Heart left ventricle (tissue), 16 donors: ENCODE data around the gene HPSE2. TPM values are rescaled to one million over a fixed set of nuclear protein-coding genes. Genes with fewer than 3 reads are reported as not detected.

Source experiments
- ATAC-seq, 4 donors: fragments of 200-7000 bp; cut with Tn5 transposase; one replicate each; pipeline ENCODE4 v1.9.1; 2020 to 2022; ENCODE audit warnings: moderate library complexity in 4 of 4, mild to moderate bottlenecking in 3 of 4, moderate number of reproducible peaks in 1 of 4
- DNase-seq, 5 donors: peaks; one replicate each; pipeline ENCODE4 v3.0.0-alpha.2; 2020
- H3K27ac ChIP-seq, 12 donors: fragments of 200-600 bp; sonication (generic) in 4 of 12; one replicate each; pipeline versions ENCODE4 v1.5.0 to v1.8.0; 2016 to 2022; ENCODE audit warnings: mild to moderate bottlenecking in 2 of 12
- H3K27me3 ChIP-seq, 9 donors: fragments of 200-600 bp; sonication (generic) in 2 of 9; one replicate each; pipeline versions ENCODE4 v1.5.1 to v1.8.0; 2016 to 2022; ENCODE audit warnings: mild to moderate bottlenecking in 3 of 9
- H3K36me3 ChIP-seq, 9 donors: fragments of 200-600 bp; sonication (generic) in 2 of 9; one replicate each; pipeline versions ENCODE4 v1.5.0 to v1.8.0; 2018 to 2022; ENCODE audit warnings: mild to moderate bottlenecking in 2 of 9
- H3K4me1 ChIP-seq, 12 donors: fragments of 200-600 bp; sonication (generic) in 4 of 12; one replicate each; pipeline versions ENCODE4 v1.5.0 to v1.8.0; 2016 to 2022; ENCODE audit warnings: mild to moderate bottlenecking in 3 of 12
- H3K4me3 ChIP-seq, 12 donors: fragments of 200-600 bp; sonication (generic) in 4 of 12; one replicate each; pipeline versions ENCODE4 v1.5.0 to v1.8.0; 2017 to 2022; ENCODE audit warnings: mild to moderate bottlenecking in 9 of 12, moderate library complexity in 4 of 12
- H3K9me3 ChIP-seq, 12 donors: fragments of 200-600 bp; sonication (generic) in 4 of 12; one replicate each; pipeline versions ENCODE4 v1.5.0 to v1.8.0; 2016 to 2022; ENCODE audit warnings: mild to moderate bottlenecking in 1 of 12
- POLR2A ChIP-seq, 2 donors: fragments of 450-650 bp; IDR thresholded peaks; one replicate each; pipeline ENCODE4 v1.6.1; 2017; ENCODE audit warnings: antibody characterized with exemption in 2 of 2, mild to moderate bottlenecking in 2 of 2, moderate library complexity in 2 of 2
- WGBS, 4 donors: extraction: QIAGEN DNeasy Blood & Tissue Kit in 2 of 4; methylation state at CpG; one replicate each; pipeline versions ENCODE4 v1.1.5 to v1.1.7; 2013 to 2018; 5-methylcytosine and 5-hydroxymethylcytosine counted together
- intact Hi-C, 10 donors: fragments of 100-400 bp; cut with DNase I; formaldehyde crosslinking; loops; one replicate each; pipeline versions ENCODE4 v1.11.1 to v1.14.2; 2022
- polyA plus RNA-seq, 2 donors: library from polyadenylated mRNA; stranded (reverse); fragments of 200-250 nt; gene quantifications; one replicate each; pipeline ENCODE4 v1.2.3, GENCODE V29; 2013
- total RNA-seq, 9 donors: library from RNA; depleted of rRNA in 2 of 9; stranded (reverse); fragments of >200 nt in 2 of 9; fragmentation: NEBNext Ultra II Directional in 3 of 9; extraction: Animal tissue kit (Norgen Biotek cat#: 25700) in 3 of 9; gene quantifications; one replicate each; pipeline versions ENCODE4 v1.1.0 to v1.2.4, GENCODE V29; 2016 to 2023
- TF ChIP-seq, protein P1 (sequence below), 12 donors: fragments of 200-600 bp; sonication (generic) in 4 of 12; IDR thresholded peaks; one replicate each; pipeline versions ENCODE4 v1.5.0 to v1.8.0; 2018 to 2022; ENCODE audit warnings: antibody characterized with exemption in 12 of 12, mild to moderate bottlenecking in 5 of 12
- donor health status: ischemic (EF 13 %, LVEDD 7.1; RV severe dilation, severe dysfunction).
- donor health status: healthy with polysubstance abuse.
- donor health status: DM: no; HTN: yes; CAD: no.
- donor health status: DM: no; HTN: no; CAD: no.
- donor health status: ischemic (EF 25% LVEDD 6.9; RV normal size, moderate dysfunction).
- donor health status: ischemic (EF 25% LVEDD 5.7; RV mildly dilated, moderate dysfunction).
- donor health status: healthy.
- donor health status: DM: yes; HTN: yes; CAD: no.
- donor health status: ischemic (EF 35%, LVEDD 5.7; RV mildly dilated, moderate dysfunction).
- donor health status: nonischemic (EF 11% LVEDD 7.7; RV severe dilation, severe dysfunction).
- donor health status: DM: yes; HTN: yes; CAD: no.
- donor health status: PGD.
- donor health status: ischemic (EF 29% LVEDD 5.4; RV normal size, mild dysfunction).
- donor health status: nonischemic (EF 23%, LVEDD 6.1; RV moderate dilation, normal function).

Gene HPSE2
- total and polyA plus RNA-seq, 11 donors, result 0.06 to 0.18 (median 0.12) TPM; not detected in 3

- DNase-seq, result no peak
- no peak for ATAC-seq
These were observed 109.8 kb downstream of the HPSE2 start for GRCh38 chr10:99125879-99126278.

DNA sequence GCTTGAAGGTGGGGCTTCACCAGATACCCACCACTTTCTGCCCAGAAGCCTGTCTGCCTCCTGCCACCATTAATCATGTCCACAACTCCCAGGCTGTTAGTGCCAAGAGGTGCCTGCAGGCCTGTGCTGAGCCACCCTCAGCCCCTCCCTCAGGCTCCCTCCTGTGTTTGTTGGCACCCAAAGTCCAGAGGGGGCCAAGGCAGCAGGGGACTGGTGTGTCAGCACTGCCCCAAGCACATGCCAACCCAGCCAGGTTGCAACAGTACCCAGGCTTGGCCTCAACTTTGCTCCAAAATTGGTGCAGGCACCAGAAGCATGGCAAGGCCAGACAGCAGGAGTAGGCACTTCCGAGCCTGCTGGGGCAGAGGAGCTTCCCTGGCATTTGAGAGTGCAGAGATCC, 111.3 kb downstream of the HPSE2 start:
- H3K4me3 ChIP-seq, result no peak overlapping the region
- no peaks in the 10 kb centered on the region for H3K27me3 ChIP-seq
- no peak for TF ChIP-seq POLR2A (IDR thresholded peaks at IDR 0.05)
- TF ChIP-seq, protein P1, sequence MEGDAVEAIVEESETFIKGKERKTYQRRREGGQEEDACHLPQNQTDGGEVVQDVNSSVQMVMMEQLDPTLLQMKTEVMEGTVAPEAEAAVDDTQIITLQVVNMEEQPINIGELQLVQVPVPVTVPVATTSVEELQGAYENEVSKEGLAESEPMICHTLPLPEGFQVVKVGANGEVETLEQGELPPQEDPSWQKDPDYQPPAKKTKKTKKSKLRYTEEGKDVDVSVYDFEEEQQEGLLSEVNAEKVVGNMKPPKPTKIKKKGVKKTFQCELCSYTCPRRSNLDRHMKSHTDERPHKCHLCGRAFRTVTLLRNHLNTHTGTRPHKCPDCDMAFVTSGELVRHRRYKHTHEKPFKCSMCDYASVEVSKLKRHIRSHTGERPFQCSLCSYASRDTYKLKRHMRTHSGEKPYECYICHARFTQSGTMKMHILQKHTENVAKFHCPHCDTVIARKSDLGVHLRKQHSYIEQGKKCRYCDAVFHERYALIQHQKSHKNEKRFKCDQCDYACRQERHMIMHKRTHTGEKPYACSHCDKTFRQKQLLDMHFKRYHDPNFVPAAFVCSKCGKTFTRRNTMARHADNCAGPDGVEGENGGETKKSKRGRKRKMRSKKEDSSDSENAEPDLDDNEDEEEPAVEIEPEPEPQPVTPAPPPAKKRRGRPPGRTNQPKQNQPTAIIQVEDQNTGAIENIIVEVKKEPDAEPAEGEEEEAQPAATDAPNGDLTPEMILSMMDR (IDR thresholded peaks at IDR 0.05), result no peak
- H3K4me1 ChIP-seq, result no peaks in the 10 kb centered on the region
- H3K27ac ChIP-seq, result no peak overlapping the region
- H3K36me3 ChIP-seq, result no peaks in the 10 kb centered on the region
- intact Hi-C loops, result no loop called here
- ATAC-seq (no peak), DNase-seq (no peak)
- peaks cover 0 to 25% (median 2%) of the 10 kb centered on the region in 12 donors for H3K9me3 ChIP-seq
- 80 to 88% (median 81%) methylated on average over 1 of the region's 1 CpG; no CpG with 5 or more reads in 1 of the 4 donors for WGBS, 4 donors

More at GRCh38 chr10:99125879-99126278, 109.8 kb downstream of the HPSE2 start:
- intact Hi-C loops, result no loop called here
- Histone ChIP-seq H3K27me3 (no peaks in the 10 kb centered on the region), H3K4me3 (no peak overlapping the region), H3K9me3 (peaks cover 0 to 21% (median under 1%) of the 10 kb centered on the region in 12 donors), H3K36me3 (no peaks in the 10 kb centered on the region), H3K4me1 (no peaks in the 10 kb centered on the region), H3K27ac (no peak overlapping the region)
- TF ChIP-seq, protein P1 (IDR thresholded peaks at IDR 0.05), result no peak
- TF ChIP-seq POLR2A (IDR thresholded peaks at IDR 0.05), result no peak
- 18 to 48% (median 29%) methylated on average over 3 of the region's 3 CpGs for WGBS, 4 donors

DNA sequence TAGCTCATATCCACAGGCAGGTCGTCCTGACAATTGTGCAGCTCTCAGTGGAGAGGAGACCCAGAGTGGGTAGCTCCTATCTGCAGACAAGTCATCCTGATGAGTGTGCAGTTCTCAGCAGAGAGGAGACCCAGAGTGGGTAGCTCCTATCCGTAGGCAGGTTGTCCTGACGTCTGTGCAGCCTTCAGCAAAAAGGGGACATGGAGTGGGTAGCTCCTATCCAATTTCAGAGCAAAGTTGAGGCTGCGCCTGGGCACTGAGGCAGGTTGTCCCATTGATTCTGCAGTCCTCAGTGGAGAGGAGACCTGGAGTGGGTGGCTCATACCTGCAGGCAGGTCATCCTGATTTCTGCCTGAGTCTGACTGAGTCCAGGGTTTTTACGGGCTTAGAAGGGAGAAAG, 111.8 kb downstream of the HPSE2 start:
- no peaks in the 10 kb centered on the region for H3K27me3 ChIP-seq
- TF ChIP-seq, protein P1 (IDR thresholded peaks at IDR 0.05), result no peak
- no peak for TF ChIP-seq POLR2A (IDR thresholded peaks at IDR 0.05)
- DNase-seq (no peak), ATAC-seq (no peak)
- intact Hi-C loops, result no loop called here
- no peak overlapping the region for H3K27ac ChIP-seq
- H3K4me3 ChIP-seq, result no peak overlapping the region
- H3K36me3 ChIP-seq, result no peaks in the 10 kb centered on the region
- 79 to 87% (median 84%) methylated on average over 5 of the region's 5 CpGs for WGBS, 4 donors
- peaks cover 0 to 23% (median 2%) of the 10 kb centered on the region in 12 donors for H3K9me3 ChIP-seq
- H3K4me1 ChIP-seq, result no peaks in the 10 kb centered on the region

DNA sequence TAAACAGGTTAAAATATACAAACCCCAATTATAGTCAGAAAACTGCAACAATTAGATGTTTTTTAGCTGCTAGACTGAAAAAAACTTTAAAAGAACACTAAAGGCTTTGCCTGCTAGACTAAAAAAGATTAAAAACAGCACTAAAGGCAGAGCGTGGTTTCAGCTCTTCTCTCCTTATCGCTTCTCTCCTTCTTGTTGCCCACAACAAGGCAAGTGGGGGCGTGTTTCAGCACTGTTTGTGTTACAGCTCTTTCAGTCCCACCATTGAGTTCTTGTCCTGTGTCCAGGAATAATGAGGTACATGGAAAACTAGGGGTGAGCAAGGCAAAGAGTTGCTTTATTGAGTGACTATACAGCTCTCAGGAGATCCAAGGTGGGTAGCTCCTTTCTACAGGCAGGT, 112.3 kb downstream of the HPSE2 start:
- no peak for DNase-seq
- peaks cover 0 to 22% (median 2%) of the 10 kb centered on the region in 12 donors for H3K9me3 ChIP-seq
- 84 to 86% (median 85%) methylated on average over 3 of the region's 3 CpGs for WGBS, 4 donors
- no peak for ATAC-seq
- H3K4me1 ChIP-seq, result no peaks in the 10 kb centered on the region
- no peaks in the 10 kb centered on the region for H3K36me3 ChIP-seq
- intact Hi-C loops, result no loop called here
- TF ChIP-seq, protein P1 (IDR thresholded peaks at IDR 0.05), result no peak
- TF ChIP-seq POLR2A (IDR thresholded peaks at IDR 0.05), result no peak
- no peak overlapping the region for H3K4me3 ChIP-seq
- no peak overlapping the region for H3K27ac ChIP-seq
- no peaks in the 10 kb centered on the region for H3K27me3 ChIP-seq
